Thyroid gland (tissue), 4 donors: ENCODE results near the gene DEPDC7.

Experiments used
- POLR2A ChIP-seq, 2 donors: fragments of 450-650 bp; IDR thresholded peaks; one replicate each; pipeline ENCODE4 v1.6.1; 2017; ENCODE audit warnings: antibody characterized with exemption in 2 of 2, mild to moderate bottlenecking in 2 of 2, moderate library complexity in 1 of 2
- TF ChIP-seq, protein P1 (sequence below), 6 experiments: fragments of 200-600 bp in 3 of 6; fragments of 450-650 bp in 3 of 6; sonication (generic) in 3 of 6; IDR thresholded peaks; one replicate each; pipeline ENCODE4 v1.5.1; 2016 to 2019; ENCODE audit warnings: antibody characterized with exemption in 6 of 6, mild to moderate bottlenecking in 2 of 6, inconsistent platforms in 1 of 6, moderate library complexity in 1 of 6

GRCh38 chr11:33001281-33001680 is 14.4 kb upstream of the DEPDC7 start:
- TF ChIP-seq, protein P1, sequence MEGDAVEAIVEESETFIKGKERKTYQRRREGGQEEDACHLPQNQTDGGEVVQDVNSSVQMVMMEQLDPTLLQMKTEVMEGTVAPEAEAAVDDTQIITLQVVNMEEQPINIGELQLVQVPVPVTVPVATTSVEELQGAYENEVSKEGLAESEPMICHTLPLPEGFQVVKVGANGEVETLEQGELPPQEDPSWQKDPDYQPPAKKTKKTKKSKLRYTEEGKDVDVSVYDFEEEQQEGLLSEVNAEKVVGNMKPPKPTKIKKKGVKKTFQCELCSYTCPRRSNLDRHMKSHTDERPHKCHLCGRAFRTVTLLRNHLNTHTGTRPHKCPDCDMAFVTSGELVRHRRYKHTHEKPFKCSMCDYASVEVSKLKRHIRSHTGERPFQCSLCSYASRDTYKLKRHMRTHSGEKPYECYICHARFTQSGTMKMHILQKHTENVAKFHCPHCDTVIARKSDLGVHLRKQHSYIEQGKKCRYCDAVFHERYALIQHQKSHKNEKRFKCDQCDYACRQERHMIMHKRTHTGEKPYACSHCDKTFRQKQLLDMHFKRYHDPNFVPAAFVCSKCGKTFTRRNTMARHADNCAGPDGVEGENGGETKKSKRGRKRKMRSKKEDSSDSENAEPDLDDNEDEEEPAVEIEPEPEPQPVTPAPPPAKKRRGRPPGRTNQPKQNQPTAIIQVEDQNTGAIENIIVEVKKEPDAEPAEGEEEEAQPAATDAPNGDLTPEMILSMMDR (IDR thresholded peaks at IDR 0.05) = no peak
- no peak for TF ChIP-seq POLR2A (IDR thresholded peaks at IDR 0.05)
